Keratinocyte (primary cell): ENCODE data around the gene TMEM270. TPM values are rescaled to one million over a fixed set of nuclear protein-coding genes. Genes with fewer than 3 reads are reported as not detected.

ENCODE experiments used
- DNase-seq: peaks from one replicate; pipeline ENCODE4 v3.0.0-alpha.2; 2011; ENCODE audit warnings: low read depth, missing footprints, low spot score
- FAIRE-seq: peaks from 2 replicates; lab custom pipeline; 2011; peaks lifted over from hg19 to GRCh38; lab: Jason Lieb, UNC
- H2AFZ ChIP-seq: 2 replicates; pipeline ENCODE4 v1.6.0; 2012; ENCODE audit warnings: low read length, control low read depth, inconsistent platforms; ENCODE audit not compliant: control insufficient read depth
- H3K27ac ChIP-seq: 2 replicates; pipeline ENCODE4 v1.5.1; 2011; ENCODE audit warnings: low read length; ENCODE audit not compliant: control insufficient read depth, insufficient read depth
- H3K27me3 ChIP-seq: 3 replicates; pipeline ENCODE4 v1.6.0; 2011; ENCODE audit warnings: low read length; ENCODE audit not compliant: control insufficient read depth, insufficient read depth; ENCODE audit errors: extremely low read depth
- H3K36me3 ChIP-seq, 2 experiments: 2 replicates in 1 of 2; 3 replicates in 1 of 2; pipeline ENCODE4 v1.5.1; 2011; ENCODE audit warnings: low read length in 2 of 2, mild to moderate bottlenecking in 1 of 2; ENCODE audit not compliant: control insufficient read depth in 2 of 2, insufficient read depth in 2 of 2; ENCODE audit errors: extremely low read depth in 1 of 2
- H3K4me1 ChIP-seq: 3 replicates; pipeline ENCODE4 v1.5.1; 2011; ENCODE audit warnings: low read length; ENCODE audit not compliant: control insufficient read depth, insufficient read depth; ENCODE audit errors: extremely low read depth
- H3K4me2 ChIP-seq: 3 replicates; pipeline ENCODE4 v1.6.0; 2011; ENCODE audit warnings: low read depth, low read length; ENCODE audit not compliant: control insufficient read depth, insufficient read depth; ENCODE audit errors: extremely low read depth
- H3K4me3 ChIP-seq, 3 experiments: fragments of 200-600 bp in 1 of 3; sonication (generic) in 1 of 3; 2 replicates in 2 of 3; 3 replicates in 1 of 3; pipeline ENCODE4 v1.5.1; 2011 to 2016; ENCODE audit warnings: low read length in 3 of 3, mild to moderate bottlenecking in 3 of 3, control low read depth in 2 of 3, inconsistent platforms in 1 of 3, low read depth in 1 of 3, mixed read lengths in 1 of 3, mixed run types in 1 of 3, moderate library complexity in 1 of 3; ENCODE audit not compliant: control insufficient read depth in 2 of 3, insufficient read depth in 2 of 3; ENCODE audit errors: extremely low read depth in 1 of 3
- H3K79me2 ChIP-seq: 2 replicates; pipeline ENCODE4 v1.6.0; 2012; ENCODE audit warnings: low read length; ENCODE audit not compliant: control insufficient read depth, insufficient read depth
- H3K9ac ChIP-seq: 3 replicates; pipeline ENCODE4 v1.6.0; 2011; ENCODE audit warnings: low read length; ENCODE audit not compliant: control insufficient read depth, insufficient read depth; ENCODE audit errors: extremely low read depth
- H3K9me1 ChIP-seq: 3 replicates; pipeline ENCODE4 v1.6.0; 2011; ENCODE audit warnings: low read length; ENCODE audit not compliant: control insufficient read depth, insufficient read depth; ENCODE audit errors: extremely low read depth
- H3K9me3 ChIP-seq: 2 replicates; pipeline ENCODE4 v1.5.1; 2012; ENCODE audit warnings: low read depth, low read length; ENCODE audit not compliant: control insufficient read depth
- H4K20me1 ChIP-seq: 3 replicates; pipeline ENCODE4 v1.6.0; 2011; ENCODE audit warnings: low read length; ENCODE audit not compliant: control insufficient read depth, insufficient read depth; ENCODE audit errors: extremely low read depth
- EZH2 ChIP-seq: IDR thresholded peaks from one replicate; pipeline ENCODE4 v1.6.1; 2012; ENCODE audit warnings: inconsistent platforms, mild to moderate bottlenecking, low read length, moderate library complexity
- dilution Hi-C: fragments of 300-500 bp; cut with MboI; formaldehyde crosslinking; loops from one replicate; pipeline ENCODE4 v1.7.0; 2020; ENCODE audit warnings: low sequenced_read_pairs; ENCODE audit not compliant: extremely low pct_ligation_motif_present
- polyA plus RNA-seq, 5 experiments: library from polyadenylated mRNA; depleted of rRNA in 3 of 5; stranded (reverse) in 3 of 5; stranded (forward) in 1 of 5; unstranded in 1 of 5; fragments of >200 nt; gene quantifications; 1 replicate in 1 of 5; 2 replicates in 3 of 5; 3 replicates in 1 of 5; pipeline versions ENCODE4 v1.2.1 to v1.2.3, GENCODE V29; 2011 to 2012; ENCODE audit warnings: missing spikeins in 2 of 5, low read depth in 1 of 5, low replicate concordance in 1 of 5
- TF ChIP-seq, protein P1 (sequence below), 3 experiments: IDR thresholded peaks in 1 of 3; conservative IDR thresholded peaks in 1 of 3; optimal IDR thresholded peaks in 1 of 3; 2 replicates in 2 of 3; 3 replicates in 1 of 3; pipeline versions ENCODE3 to v1.5.1; 2011; ENCODE audit warnings: low read length in 3 of 3, mild to moderate bottlenecking in 3 of 3, moderate library complexity in 2 of 3, control low read depth in 1 of 3, inconsistent platforms in 1 of 3; ENCODE audit not compliant: insufficient read depth in 2 of 3; ENCODE audit errors: extremely low read depth in 1 of 3

Gene TMEM270
- polyA plus RNA-seq, 1 donor (not counting 4 experiments of a cell fraction or from before 2014, with no cell fraction given): not detected

DNA sequence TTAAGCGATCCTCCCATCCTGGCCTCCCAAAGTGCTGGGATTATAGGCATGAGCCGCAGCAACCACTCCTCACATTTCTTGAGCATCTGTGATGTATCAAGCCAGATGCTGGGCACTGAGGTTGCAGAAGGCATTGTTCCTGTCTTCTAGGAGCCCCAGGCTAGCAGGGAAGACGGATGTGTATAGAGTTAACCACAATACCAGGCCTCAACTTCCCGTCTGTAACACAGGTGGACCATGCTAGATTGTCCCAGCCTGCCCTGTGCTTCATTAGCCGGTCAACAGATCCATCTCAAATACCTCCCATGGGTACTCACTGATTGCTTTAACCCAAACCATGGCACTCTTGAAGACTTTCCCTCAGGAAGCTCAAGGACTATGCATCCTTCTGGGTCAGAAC, 32.0 kb upstream of the TMEM270 start:
- H3K4me2 ChIP-seq: no peak overlapping the region
- H3K36me3 ChIP-seq: no peaks in the 10 kb centered on the region
- dilution Hi-C loops: no loop called here
- H4K20me1 ChIP-seq: no peaks in the 10 kb centered on the region
- no peak overlapping the region for H3K9ac ChIP-seq
- H3K9me3 ChIP-seq: no peaks in the 10 kb centered on the region
- H3K27ac ChIP-seq: no peak overlapping the region
- FAIRE-seq (no peak), DNase-seq (no peak)
- no peak overlapping the region for H3K4me3 ChIP-seq
- no peaks in the 10 kb centered on the region for H3K9me1 ChIP-seq
- H3K79me2 ChIP-seq: no peaks in the 10 kb centered on the region
- peaks cover 59% of the 10 kb centered on the region for H3K4me1 ChIP-seq
- no peak overlapping the region for H2AFZ ChIP-seq
- H3K27me3 ChIP-seq: no peaks in the 10 kb centered on the region
- no peak for TF ChIP-seq EZH2
- TF ChIP-seq, protein P1, sequence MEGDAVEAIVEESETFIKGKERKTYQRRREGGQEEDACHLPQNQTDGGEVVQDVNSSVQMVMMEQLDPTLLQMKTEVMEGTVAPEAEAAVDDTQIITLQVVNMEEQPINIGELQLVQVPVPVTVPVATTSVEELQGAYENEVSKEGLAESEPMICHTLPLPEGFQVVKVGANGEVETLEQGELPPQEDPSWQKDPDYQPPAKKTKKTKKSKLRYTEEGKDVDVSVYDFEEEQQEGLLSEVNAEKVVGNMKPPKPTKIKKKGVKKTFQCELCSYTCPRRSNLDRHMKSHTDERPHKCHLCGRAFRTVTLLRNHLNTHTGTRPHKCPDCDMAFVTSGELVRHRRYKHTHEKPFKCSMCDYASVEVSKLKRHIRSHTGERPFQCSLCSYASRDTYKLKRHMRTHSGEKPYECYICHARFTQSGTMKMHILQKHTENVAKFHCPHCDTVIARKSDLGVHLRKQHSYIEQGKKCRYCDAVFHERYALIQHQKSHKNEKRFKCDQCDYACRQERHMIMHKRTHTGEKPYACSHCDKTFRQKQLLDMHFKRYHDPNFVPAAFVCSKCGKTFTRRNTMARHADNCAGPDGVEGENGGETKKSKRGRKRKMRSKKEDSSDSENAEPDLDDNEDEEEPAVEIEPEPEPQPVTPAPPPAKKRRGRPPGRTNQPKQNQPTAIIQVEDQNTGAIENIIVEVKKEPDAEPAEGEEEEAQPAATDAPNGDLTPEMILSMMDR (optimal IDR thresholded peaks at IDR 0.05 in 1 of 3, IDR thresholded peaks at IDR 0.05 in 1 of 3, conservative IDR thresholded peaks at IDR 0.05 in 1 of 3; ENCODE audit: extremely low read depth in 1 of 3, insufficient read depth in 2 of 3, low read length in 3 of 3): no peak

DNA sequence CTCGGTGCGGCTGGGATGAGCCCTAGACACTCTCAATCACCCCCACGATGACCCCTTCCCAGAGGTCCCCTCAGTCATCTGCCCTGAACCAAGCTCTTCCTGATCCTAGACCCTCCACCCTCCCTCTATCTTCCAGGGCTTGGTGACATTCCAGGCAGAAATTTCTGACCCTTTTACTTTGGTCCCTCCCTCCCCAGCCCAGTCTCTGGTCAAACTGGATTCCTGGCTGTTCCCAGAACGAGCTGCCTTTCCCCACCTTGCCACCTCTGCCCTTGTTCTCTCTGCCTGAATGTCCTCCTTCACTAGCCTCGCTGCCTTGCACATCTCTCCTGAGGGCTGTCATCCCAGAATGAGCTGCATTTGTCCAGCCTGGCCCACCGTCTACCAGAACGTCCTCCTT, 31.5 kb upstream of the TMEM270 start:
- no peak for FAIRE-seq
- dilution Hi-C loops: no loop called here
- Histone ChIP-seq H2AFZ (no peak overlapping the region), H3K4me2 (no peak overlapping the region), H3K9me1 (no peaks in the 10 kb centered on the region), H4K20me1 (no peaks in the 10 kb centered on the region), H3K27ac (no peak overlapping the region), H3K4me3 (no peak overlapping the region), H3K9ac (no peak overlapping the region), H3K9me3 (no peaks in the 10 kb centered on the region), H3K4me1 (peaks cover 59% of the 10 kb centered on the region), H3K27me3 (no peaks in the 10 kb centered on the region), H3K79me2 (no peaks in the 10 kb centered on the region), H3K36me3 (no peaks in the 10 kb centered on the region)
- no peak for TF ChIP-seq EZH2
- TF ChIP-seq, protein P1 (optimal IDR thresholded peaks at IDR 0.05 in 1 of 3, IDR thresholded peaks at IDR 0.05 in 1 of 3, conservative IDR thresholded peaks at IDR 0.05 in 1 of 3; ENCODE audit: extremely low read depth in 1 of 3, insufficient read depth in 2 of 3, low read length in 3 of 3): no peak
- DNase-seq: no peak
